Measurements from ENCODE around the gene FBXO15.

GRCh38 chr18:74097803-74098202, 49.8 kb downstream of the FBXO15 start:
- TF ChIP-seq CTCF (IDR thresholded peaks at IDR 0.05) (no peak), POLR2A (IDR thresholded peaks at IDR 0.05) (no peak)

All from adrenal gland (tissue), 5 donors.